Neural progenitor cell (in vitro differentiated cells): ENCODE results near the gene KRT3. TPM values are rescaled to one million over a fixed set of nuclear protein-coding genes. Genes with fewer than 3 reads are reported as not detected.

ENCODE experiments used
- DNase-seq: peaks from one replicate; pipeline ENCODE4 v3.0.0-alpha.2; 2016; ENCODE audit warnings: low spot score
- H2AFZ ChIP-seq: fragments of 200-600 bp; sonication (generic); replicated peaks from 2 replicates; pipeline ENCODE4 v1.6.1; 2016; ENCODE audit warnings: antibody characterized with exemption
- H3F3A ChIP-seq: fragments of 200-600 bp; sonication (generic); 2 replicates; pipeline ENCODE4 v1.6.1; 2016; ENCODE audit warnings: antibody characterized with exemption, low read depth
- H3K27ac ChIP-seq: fragments of 200-600 bp; sonication (generic); 2 replicates; pipeline ENCODE4 v1.5.1; 2016; ENCODE audit warnings: mild to moderate bottlenecking
- H3K27me3 ChIP-seq: fragments of 200-600 bp; sonication (generic); 2 replicates; pipeline ENCODE4 v1.6.1; 2016; ENCODE audit warnings: mild to moderate bottlenecking, moderate library complexity
- H3K36me3 ChIP-seq: fragments of 200-600 bp; sonication (generic); 2 replicates; pipeline ENCODE4 v1.5.1; 2016
- H3K4me1 ChIP-seq: fragments of 200-600 bp; sonication (generic); 2 replicates; pipeline ENCODE4 v1.6.1; 2016; ENCODE audit warnings: mixed run types
- H3K4me2 ChIP-seq: fragments of 200-600 bp; sonication (generic); 2 replicates; pipeline ENCODE4 v1.6.1; 2016
- H3K4me3 ChIP-seq: fragments of 200-600 bp; sonication (generic); 2 replicates; pipeline ENCODE4 v1.5.1; 2016
- H3K79me2 ChIP-seq: fragments of 200-600 bp; sonication (generic); 2 replicates; pipeline ENCODE4 v1.6.1; 2016; ENCODE audit warnings: low read depth
- H3K9ac ChIP-seq: fragments of 200-600 bp; sonication (generic); 2 replicates; pipeline ENCODE4 v1.6.1; 2016
- H3K9me3 ChIP-seq: fragments of 200-600 bp; sonication (generic); 2 replicates; pipeline ENCODE4 v1.5.1; 2016; ENCODE audit warnings: low read depth
- H4K20me1 ChIP-seq: fragments of 200-600 bp; sonication (generic); 2 replicates; pipeline ENCODE4 v1.6.1; 2016; ENCODE audit warnings: low read depth
- H3K27ac Mint-ChIP-seq: 3 replicates; pipeline ENCODE4 v1.8.0; 2021; ENCODE audit warnings: mixed read lengths
- H3K27me3 Mint-ChIP-seq: 2 replicates; pipeline ENCODE4 v1.8.0; 2022; ENCODE audit warnings: low read depth, mild to moderate bottlenecking, inconsistent platforms, moderate library complexity, mixed read lengths; ENCODE audit not compliant: insufficient read depth
- H3K36me3 Mint-ChIP-seq: 3 replicates; pipeline ENCODE4 v1.8.0; 2021; ENCODE audit warnings: mixed read lengths
- H3K4me1 Mint-ChIP-seq: 3 replicates; pipeline ENCODE4 v1.8.0; 2021; ENCODE audit warnings: mixed read lengths
- H3K4me3 Mint-ChIP-seq: 3 replicates; pipeline ENCODE4 v1.8.0; 2021; ENCODE audit warnings: mild to moderate bottlenecking, moderate library complexity, mixed read lengths
- H3K9me3 Mint-ChIP-seq: 3 replicates; pipeline ENCODE4 v1.8.0; 2020; ENCODE audit warnings: mixed read lengths
- EZH2 ChIP-seq: fragments of 200-600 bp; sonication (generic); IDR thresholded peaks from 2 replicates; pipeline ENCODE4 v1.6.1; 2017; ENCODE audit warnings: antibody characterized with exemption, mild to moderate bottlenecking, moderate library complexity
- EZH2phosphoT487 ChIP-seq: fragments of 200-600 bp; sonication (generic); IDR thresholded peaks from 2 replicates; pipeline ENCODE4 v1.6.1; 2017; ENCODE audit warnings: antibody characterized with exemption
- total RNA-seq: library from RNA; depleted of rRNA; stranded (reverse); fragments of >200 nt; gene quantifications from 2 replicates; pipeline ENCODE4 v1.2.3, GENCODE V29; 2015; ENCODE audit warnings: low replicate concordance
- TF ChIP-seq, protein P1 (sequence below): fragments of 200-600 bp; sonication (generic); IDR thresholded peaks from 2 replicates; pipeline ENCODE4 v1.5.1; 2017; ENCODE audit warnings: antibody characterized with exemption, mild to moderate bottlenecking

KRT3 gene
- total RNA-seq, 1 donor from 2014 or later: not detected

GRCh38 chr12:52828591-52829021 is 32.7 kb upstream of the KRT3 start:
- no peaks in the 10 kb centered on the region for H4K20me1 ChIP-seq
- no peak overlapping the region for H3K4me2 ChIP-seq
- H2AFZ ChIP-seq: no peak overlapping the region
- H3K27me3 ChIP-seq: no peaks in the 10 kb centered on the region
- H3K4me3 ChIP-seq: no peak overlapping the region
- peaks cover 7% of the 10 kb centered on the region for H3K4me1 Mint-ChIP-seq
- no peak overlapping the region for H3K27ac ChIP-seq
- no peaks in the 10 kb centered on the region for H3K9me3 ChIP-seq
- no peaks in the 10 kb centered on the region for H3K79me2 ChIP-seq
- no peaks in the 10 kb centered on the region for H3K9me3 Mint-ChIP-seq
- H3F3A ChIP-seq: no peaks in the 10 kb centered on the region
- H3K4me3 Mint-ChIP-seq: no peak overlapping the region
- peaks cover 5% of the 10 kb centered on the region for H3K27me3 Mint-ChIP-seq
- no peaks in the 10 kb centered on the region for H3K4me1 ChIP-seq
- no peak overlapping the region for H3K27ac Mint-ChIP-seq
- no peak for DNase-seq
- no peaks in the 10 kb centered on the region for H3K36me3 Mint-ChIP-seq
- TF ChIP-seq EZH2phosphoT487 (no peak), EZH2 (no peak)
- TF ChIP-seq, protein P1, sequence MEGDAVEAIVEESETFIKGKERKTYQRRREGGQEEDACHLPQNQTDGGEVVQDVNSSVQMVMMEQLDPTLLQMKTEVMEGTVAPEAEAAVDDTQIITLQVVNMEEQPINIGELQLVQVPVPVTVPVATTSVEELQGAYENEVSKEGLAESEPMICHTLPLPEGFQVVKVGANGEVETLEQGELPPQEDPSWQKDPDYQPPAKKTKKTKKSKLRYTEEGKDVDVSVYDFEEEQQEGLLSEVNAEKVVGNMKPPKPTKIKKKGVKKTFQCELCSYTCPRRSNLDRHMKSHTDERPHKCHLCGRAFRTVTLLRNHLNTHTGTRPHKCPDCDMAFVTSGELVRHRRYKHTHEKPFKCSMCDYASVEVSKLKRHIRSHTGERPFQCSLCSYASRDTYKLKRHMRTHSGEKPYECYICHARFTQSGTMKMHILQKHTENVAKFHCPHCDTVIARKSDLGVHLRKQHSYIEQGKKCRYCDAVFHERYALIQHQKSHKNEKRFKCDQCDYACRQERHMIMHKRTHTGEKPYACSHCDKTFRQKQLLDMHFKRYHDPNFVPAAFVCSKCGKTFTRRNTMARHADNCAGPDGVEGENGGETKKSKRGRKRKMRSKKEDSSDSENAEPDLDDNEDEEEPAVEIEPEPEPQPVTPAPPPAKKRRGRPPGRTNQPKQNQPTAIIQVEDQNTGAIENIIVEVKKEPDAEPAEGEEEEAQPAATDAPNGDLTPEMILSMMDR: no peak
- H3K9ac ChIP-seq: no peak overlapping the region
- H3K36me3 ChIP-seq: no peaks in the 10 kb centered on the region

DNA sequence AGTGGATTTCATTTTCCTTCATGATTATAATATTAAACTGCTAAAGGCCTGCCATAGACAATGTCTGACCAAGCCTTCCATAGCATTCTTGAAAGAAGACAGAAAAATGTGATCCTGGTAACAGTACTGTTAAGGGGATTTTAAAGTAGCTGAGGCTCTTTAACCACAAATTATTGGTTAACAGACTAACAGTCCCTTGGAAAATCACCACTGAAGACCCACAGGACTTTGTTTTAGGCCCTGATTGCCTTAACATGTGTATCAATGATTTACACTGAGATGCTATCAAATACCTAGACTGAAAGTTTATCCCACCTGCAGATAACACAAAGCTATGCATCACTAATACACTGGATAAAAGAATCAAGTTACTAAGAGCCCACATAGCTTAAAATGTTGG is 32.2 kb upstream of the KRT3 start:
- Histone ChIP-seq H3K4me2 (no peak overlapping the region), H3K27me3 (no peaks in the 10 kb centered on the region), H2AFZ (no peak overlapping the region), H3K4me3 (no peak overlapping the region), H3F3A (no peaks in the 10 kb centered on the region), H3K27ac (no peak overlapping the region), H4K20me1 (no peaks in the 10 kb centered on the region), H3K79me2 (no peaks in the 10 kb centered on the region), H3K9me3 (no peaks in the 10 kb centered on the region), H3K4me1 (no peaks in the 10 kb centered on the region), H3K36me3 (no peaks in the 10 kb centered on the region), H3K9ac (no peak overlapping the region)
- Mint-ChIP-seq H3K4me3 (no peak overlapping the region), H3K36me3 (no peaks in the 10 kb centered on the region), H3K4me1 (peaks cover 5% of the 10 kb centered on the region), H3K27me3 (peaks cover 7% of the 10 kb centered on the region), H3K27ac (no peak overlapping the region), H3K9me3 (no peaks in the 10 kb centered on the region)
- TF ChIP-seq EZH2 (no peak), EZH2phosphoT487 (no peak)
- TF ChIP-seq, protein P1: no peak
- DNase-seq: no peak

DNA sequence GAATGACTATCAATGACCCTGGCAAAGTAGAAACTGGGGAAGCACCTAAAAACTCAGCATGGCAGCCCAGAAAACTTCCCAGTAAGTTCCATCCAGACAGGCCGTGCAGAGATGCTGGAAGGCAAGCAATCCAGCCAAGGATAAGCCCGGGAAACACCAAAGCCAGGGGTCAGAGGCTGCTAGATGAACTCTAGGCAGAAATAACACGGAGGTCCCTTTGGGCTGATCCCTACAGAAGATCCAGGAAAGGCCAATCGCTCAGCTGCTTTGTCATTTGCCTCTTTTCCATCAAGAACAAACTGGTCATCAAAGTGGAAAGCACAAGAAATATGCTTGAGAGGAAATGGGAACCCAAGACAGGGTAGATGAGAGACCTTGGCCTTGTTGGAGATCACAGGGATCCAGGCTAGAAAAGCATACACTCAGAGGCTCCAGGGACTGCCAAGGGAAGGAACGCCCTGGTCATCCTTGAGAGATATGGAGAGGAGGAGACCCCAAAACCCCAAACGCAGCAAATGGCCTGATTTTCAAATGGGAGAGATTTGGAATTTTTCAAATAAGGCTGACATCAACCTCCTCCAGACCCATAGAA is 31.7 kb upstream of the KRT3 start:
- Histone ChIP-seq H3K4me3 (no peak overlapping the region), H3K4me1 (no peaks in the 10 kb centered on the region), H2AFZ (no peak overlapping the region), H3K27ac (no peak overlapping the region), H3K27me3 (no peaks in the 10 kb centered on the region), H3K79me2 (no peaks in the 10 kb centered on the region), H3K4me2 (no peak overlapping the region), H3K36me3 (no peaks in the 10 kb centered on the region), H3K9ac (no peak overlapping the region), H3K9me3 (no peaks in the 10 kb centered on the region), H4K20me1 (no peaks in the 10 kb centered on the region), H3F3A (no peaks in the 10 kb centered on the region)
- H3K27ac Mint-ChIP-seq: no peak overlapping the region
- H3K36me3 Mint-ChIP-seq: no peaks in the 10 kb centered on the region
- TF ChIP-seq EZH2phosphoT487 (no peak), EZH2 (no peak)
- TF ChIP-seq, protein P1: no peak
- peaks cover 7% of the 10 kb centered on the region for H3K27me3 Mint-ChIP-seq
- no peak for DNase-seq
- no peak overlapping the region for H3K4me3 Mint-ChIP-seq
- no peaks in the 10 kb centered on the region for H3K9me3 Mint-ChIP-seq
- H3K4me1 Mint-ChIP-seq: no peaks in the 10 kb centered on the region
